Lung (tissue), 12 donors: ENCODE data around the gene ZSCAN20. TPM values are rescaled to one million over a fixed set of nuclear protein-coding genes. Genes with fewer than 3 reads are reported as not detected.

Source experiments
- ATAC-seq: fragments of 200-7000 bp; cut with Tn5 transposase; one replicate; pipeline ENCODE4 v1.9.1; 2020; ENCODE audit warnings: moderate number of reproducible peaks; ENCODE audit not compliant: insufficient read depth, low FRiP score
- DNase-seq, 3 donors: peaks; one replicate each; pipeline ENCODE4 v3.0.0-alpha.2; 2013 to 2017
- H3K27ac ChIP-seq, 2 donors: one replicate each; pipeline ENCODE4 v1.5.1; 2013; ENCODE audit warnings: mild to moderate bottlenecking in 2 of 2, moderate library complexity in 2 of 2, control low read depth in 1 of 2, inconsistent platforms in 1 of 2, low read depth in 1 of 2, low read length in 1 of 2
- H3K27me3 ChIP-seq, 3 donors: one replicate each; pipeline ENCODE4 v1.5.1; 2013; ENCODE audit warnings: low read length in 2 of 3; ENCODE audit not compliant: control insufficient read depth in 3 of 3, insufficient read depth in 3 of 3
- H3K36me3 ChIP-seq, 4 donors: one replicate each; pipeline ENCODE4 v1.5.1; 2013; ENCODE audit warnings: low read length in 4 of 4, mild to moderate bottlenecking in 1 of 4, moderate library complexity in 1 of 4; ENCODE audit not compliant: control insufficient read depth in 4 of 4, insufficient read depth in 4 of 4
- H3K4me1 ChIP-seq, 5 donors: one replicate each; pipeline ENCODE4 v1.5.1; 2013; ENCODE audit warnings: low read length in 5 of 5, mild to moderate bottlenecking in 2 of 5, moderate library complexity in 1 of 5; ENCODE audit not compliant: control insufficient read depth in 5 of 5, insufficient read depth in 5 of 5
- H3K4me3 ChIP-seq: one replicate; pipeline ENCODE4 v1.5.1; 2013; ENCODE audit warnings: mild to moderate bottlenecking, control low read depth, moderate library complexity
- H3K9ac ChIP-seq, 2 donors: one replicate each; pipeline ENCODE4 v1.5.1; 2013; ENCODE audit warnings: low read length in 2 of 2, control low read depth in 1 of 2; ENCODE audit not compliant: insufficient read depth in 1 of 2
- H3K9me3 ChIP-seq, 4 donors: one replicate each; pipeline ENCODE4 v1.5.1; 2013; ENCODE audit warnings: low read length in 3 of 4, mild to moderate bottlenecking in 1 of 4, moderate library complexity in 1 of 4; ENCODE audit not compliant: control insufficient read depth in 4 of 4, insufficient read depth in 3 of 4
- CTCF ChIP-seq: IDR thresholded peaks from 2 replicates; pipeline ENCODE4 v1.5.1; 2012; ENCODE audit warnings: mild to moderate bottlenecking; ENCODE audit errors: control extremely low read depth, extremely low read depth
- WGBS, 2 donors: extraction: QIAGEN DNeasy Blood & Tissue Kit; methylation state at CpG; one replicate each; pipeline ENCODE4 v1.1.7; 2013; 5-methylcytosine and 5-hydroxymethylcytosine counted together
- polyA plus RNA-seq, 2 donors: library from polyadenylated mRNA; stranded (reverse); fragments of 200-250 nt; gene quantifications; one replicate each; pipeline ENCODE4 v1.2.1, GENCODE V29; 2013
- total RNA-seq, 2 donors: library from RNA; depleted of rRNA in 1 of 2; stranded (reverse); fragments of >200 nt in 1 of 2; gene quantifications; one replicate each; pipeline ENCODE4 v1.2.1, GENCODE V29; 2014 to 2021
- donor health status: control.
- donor health status: control.
- donor health status: Bipolar disorder and iron deficiency.
- donor health status: healthy.
- donor health status: DM: yes; HTN: yes; CAD: no.

ZSCAN20 gene
- total and polyA plus RNA-seq, 4 donors: 0.67 to 5.7 (median 3.2) TPM

- ATAC-seq (no peak), DNase-seq (no peak)
- no peaks in the 10 kb centered on the region for H3K9me3 ChIP-seq
- peaks cover 0 to 26% (median 5%) of the 10 kb centered on the region in 5 donors for H3K4me1 ChIP-seq
- TF ChIP-seq CTCF: no peak
- H3K27ac ChIP-seq: peak overlapping the region in 1 of 2 donors; percentile 35
- no peaks in the 10 kb centered on the region for H3K27me3 ChIP-seq
- H3K36me3 ChIP-seq: no peaks in the 10 kb centered on the region
- no peak overlapping the region for H3K9ac ChIP-seq
- no peak overlapping the region for H3K4me3 ChIP-seq
- WGBS, 2 donors: 84 to 96% methylated on average over 1 of the region's 1 CpG
These were observed 38.1 kb upstream of the ZSCAN20 start for GRCh38 chr1:33434363-33434750.

- TF ChIP-seq CTCF: no peak
- Histone ChIP-seq H3K4me3 (no peak overlapping the region), H3K27me3 (no peaks in the 10 kb centered on the region), H3K4me1 (peaks cover 1 to 19% (median 11%) of the 10 kb centered on the region in 5 donors), H3K27ac (peak overlapping the region in 1 of 2 donors; percentile 41), H3K9ac (no peak overlapping the region), H3K9me3 (no peaks in the 10 kb centered on the region), H3K36me3 (no peaks in the 10 kb centered on the region)
- DNase-seq: no peak
- ATAC-seq: no peak
- 81 to 88% methylated on average over 4 of the region's 4 CpGs for WGBS, 2 donors
These were observed 37.2 kb upstream of the ZSCAN20 start for GRCh38 chr1:33435096-33435820.

- Histone ChIP-seq H3K9me3 (peaks cover 0 to 2% (median 0%) of the 10 kb centered on the region in 4 donors), H3K9ac (no peak overlapping the region)
- DNase-seq: no peak
These were observed 35.7 kb upstream of the ZSCAN20 start for GRCh38 chr1:33436557-33437285.

More at GRCh38 chr1:33436557-33437285, 35.7 kb upstream of the ZSCAN20 start:
- no peak for ATAC-seq
- H3K27ac ChIP-seq: no peak overlapping the region
- TF ChIP-seq CTCF: no peak
- no peaks in the 10 kb centered on the region for H3K36me3 ChIP-seq
- peaks cover 0 to 19% (median 10%) of the 10 kb centered on the region in 5 donors for H3K4me1 ChIP-seq
- no peak overlapping the region for H3K4me3 ChIP-seq
- WGBS, 2 donors: 69 to 93% methylated on average over 4 of the region's 4 CpGs
- no peaks in the 10 kb centered on the region for H3K27me3 ChIP-seq
